GM19351 (cell line): ENCODE results near the gene ATAD2B.

Experiments used
- ATAC-seq: cut with Tn5 transposase; IDR thresholded peaks from one replicate; pipeline ENCODE4 v1.9.1; 2021; ENCODE audit warnings: mild to moderate bottlenecking, moderate library complexity; ENCODE audit not compliant: unreplicated experiment

ATAD2B gene

GRCh38 chr2:23838996-23839395 lies 87.9 kb downstream of the ATAD2B start:
- no peak for ATAC-seq

- no peak for ATAC-seq
Measured at GRCh38 chr2:23838581-23838980, 88.3 kb downstream of the ATAD2B start.

DNA sequence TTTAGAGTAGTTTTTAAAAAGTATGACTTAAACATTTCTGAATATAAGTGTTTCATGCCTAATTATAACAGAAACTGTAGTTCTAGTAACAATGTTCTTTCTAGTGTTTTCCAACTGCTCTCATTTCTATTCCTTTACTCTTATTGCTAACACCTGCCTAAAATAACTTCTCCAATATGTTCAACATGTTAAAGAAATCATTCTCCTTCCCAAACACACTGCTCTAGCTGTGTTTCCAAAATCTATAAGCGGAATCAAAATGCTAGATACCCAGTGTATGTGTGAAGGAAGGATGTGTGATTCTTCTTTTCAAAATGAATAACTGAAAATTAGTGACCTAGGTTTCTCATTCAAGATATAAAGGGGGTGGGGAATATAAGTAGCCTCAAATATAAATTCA lies 89.1 kb downstream of the ATAD2B start:
- no peak for ATAC-seq

DNA sequence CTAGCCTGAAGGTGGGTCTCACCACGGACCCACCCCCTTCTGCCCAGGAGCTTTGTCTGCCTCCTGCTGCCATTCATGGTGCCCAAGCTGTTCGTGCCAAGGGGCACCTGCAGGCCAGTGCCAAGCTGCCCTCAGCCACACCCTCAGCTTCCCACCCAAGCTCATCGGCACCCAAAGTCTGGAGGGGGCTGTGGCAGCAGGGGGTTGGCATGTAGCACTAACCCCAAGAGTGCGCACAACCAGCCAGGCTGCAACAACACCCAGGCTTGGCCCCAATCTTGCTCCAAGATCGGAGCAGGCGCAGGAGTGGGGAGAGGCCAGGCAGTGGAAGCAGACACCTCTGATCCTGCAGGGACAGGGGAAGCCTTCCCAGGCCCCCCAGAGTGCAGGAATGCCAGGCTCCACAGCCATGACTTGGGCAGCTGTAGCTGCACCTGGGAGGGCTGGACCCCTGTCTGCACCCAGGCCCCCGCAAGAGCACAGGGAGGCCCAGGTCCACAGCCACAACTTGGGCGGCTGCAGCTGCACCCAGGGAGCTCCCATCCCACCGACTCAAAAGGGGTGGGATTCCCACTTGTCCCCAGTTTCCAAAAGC lies 89.9 kb downstream of the ATAD2B start:
- no peak for ATAC-seq

DNA sequence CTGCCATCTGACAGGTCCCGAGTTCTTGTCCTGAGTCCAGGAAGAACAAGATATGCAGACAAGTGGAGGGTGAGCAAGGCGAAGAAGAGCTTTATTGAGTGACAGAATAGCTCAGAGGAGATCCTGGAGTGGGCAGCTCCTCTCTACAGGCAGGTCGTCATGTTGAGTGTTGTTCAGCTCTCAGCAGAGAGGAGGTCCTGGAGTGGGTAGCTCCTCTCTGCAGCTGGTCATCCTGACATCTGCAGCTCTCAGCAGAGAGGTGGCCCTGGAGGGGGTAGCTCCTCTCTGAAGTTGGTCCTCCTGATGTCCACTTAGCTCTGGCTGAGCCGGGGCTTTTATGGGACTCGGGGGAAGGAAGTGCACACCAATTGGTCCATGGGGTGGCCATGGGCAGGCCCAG lies 90.4 kb downstream of the ATAD2B start:
- ATAC-seq = no peak

DNA sequence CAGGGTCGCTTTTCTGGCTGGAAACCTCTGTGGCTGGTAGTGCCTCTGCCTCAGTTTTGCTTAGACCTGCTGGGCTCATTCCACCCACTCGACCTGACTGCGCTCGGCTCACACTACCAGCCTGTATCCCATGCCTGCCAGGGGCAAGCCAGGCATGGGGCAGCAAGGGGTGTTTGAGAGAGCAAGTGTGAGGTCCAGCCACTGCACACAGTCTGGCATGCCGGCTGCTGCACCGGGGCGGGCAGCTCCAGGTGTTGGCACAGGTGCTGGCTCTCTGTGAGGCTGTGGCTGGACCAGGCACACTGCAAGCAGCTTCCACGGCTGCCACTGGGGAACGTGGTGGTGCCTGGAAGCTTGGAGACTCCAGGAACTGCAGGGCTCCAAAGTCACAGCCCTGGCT lies 90.9 kb downstream of the ATAD2B start:
- no peak for ATAC-seq

GRCh38 chr2:23835423-23835822 lies 91.5 kb downstream of the ATAD2B start:
- no peak for ATAC-seq

DNA sequence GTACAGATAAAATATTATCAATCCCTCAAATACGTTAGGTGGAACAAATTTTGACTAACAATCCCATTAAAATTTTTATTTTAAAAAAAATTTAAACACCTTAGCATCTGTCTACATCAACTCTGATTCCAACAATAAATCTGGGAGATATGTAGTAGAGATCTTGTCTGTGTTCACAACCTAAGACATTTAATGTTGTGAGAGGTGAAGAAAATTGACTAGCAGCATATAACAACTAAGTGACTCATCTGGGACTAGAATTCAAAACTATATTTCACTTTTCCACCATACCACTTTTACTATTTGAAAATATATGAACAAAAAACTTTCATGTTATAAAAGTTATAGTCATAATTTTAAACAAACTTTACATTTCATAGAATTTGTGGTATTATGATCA lies 97.9 kb downstream of the ATAD2B start:
- ATAC-seq = no peak

DNA sequence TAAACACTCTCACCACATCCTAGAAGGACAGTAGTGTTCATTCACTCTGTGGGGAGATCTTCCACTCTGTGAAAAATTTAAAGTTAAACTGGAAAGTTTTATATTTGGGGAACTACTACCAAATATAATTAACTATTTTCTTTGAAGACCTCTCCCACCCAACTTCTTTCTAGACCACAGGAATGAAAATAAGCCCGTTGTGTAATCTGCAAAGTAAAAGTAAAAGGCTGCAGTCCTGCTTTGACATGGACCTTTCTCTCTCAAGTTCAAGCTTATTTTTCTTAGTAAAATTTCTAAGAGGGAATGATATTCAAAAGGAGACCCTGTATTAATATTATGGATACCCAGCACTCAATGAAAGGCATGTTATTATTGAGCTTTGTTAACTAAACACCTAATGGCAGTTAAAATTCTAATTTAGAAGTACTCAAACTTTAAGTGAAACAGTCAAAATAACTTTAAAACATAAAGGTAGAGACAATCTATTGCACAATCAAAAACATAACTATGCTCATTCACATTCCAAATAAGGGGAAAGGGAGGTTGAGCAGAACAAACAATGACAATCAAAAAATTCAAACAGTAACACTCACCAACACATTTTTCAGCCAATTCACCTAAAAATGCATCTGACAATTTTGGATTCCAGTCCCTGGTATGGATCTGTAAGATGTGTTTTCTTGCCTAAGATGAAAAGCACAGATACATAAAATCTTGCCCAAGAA lies 98.5 kb downstream of the ATAD2B start:
- ATAC-seq = no peak

DNA sequence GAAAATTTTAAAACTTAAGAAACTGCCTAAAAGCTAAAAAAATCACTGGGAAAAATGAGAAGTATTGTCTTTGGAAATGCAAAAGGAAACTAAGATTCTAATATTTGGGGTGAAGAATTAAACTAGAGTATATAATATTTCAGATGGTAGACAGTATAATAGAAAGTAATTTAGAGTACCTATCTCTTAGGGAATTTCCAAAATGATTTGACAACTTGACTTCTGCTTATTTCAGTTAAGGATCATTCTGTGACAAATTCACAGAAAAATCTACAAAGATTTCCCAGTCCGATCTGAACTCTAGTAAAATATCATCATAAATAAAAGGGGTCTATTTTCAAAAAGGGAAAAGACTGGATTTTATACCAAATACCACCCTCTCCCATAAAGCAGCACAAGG lies 99.6 kb downstream of the ATAD2B start:
- no peak for ATAC-seq

DNA sequence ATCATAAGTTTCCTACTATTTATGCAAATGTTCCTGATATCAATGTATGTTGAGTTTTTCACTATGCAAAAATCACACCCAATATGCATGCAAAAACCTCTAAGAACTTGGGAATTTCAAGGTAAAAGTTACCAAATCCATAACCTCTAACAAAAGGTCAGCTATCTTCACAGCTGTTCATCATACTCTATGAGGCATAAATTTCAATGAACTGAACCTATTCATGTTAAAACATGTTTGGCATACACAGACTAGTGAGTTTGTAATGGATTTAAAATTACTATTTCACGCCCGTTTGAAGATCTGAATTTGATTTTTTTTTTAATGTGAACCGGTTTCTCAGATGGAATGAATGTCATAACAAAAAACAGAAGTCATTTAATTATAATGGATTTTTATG lies 100.2 kb downstream of the ATAD2B start:
- ATAC-seq = no peak

GRCh38 chr2:23826040-23826439 lies 100.9 kb downstream of the ATAD2B start:
- no peak for ATAC-seq

GRCh38 chr2:23824777-23825212 lies 102.1 kb downstream of the ATAD2B start:
- peak; percentile 63 for ATAC-seq

DNA sequence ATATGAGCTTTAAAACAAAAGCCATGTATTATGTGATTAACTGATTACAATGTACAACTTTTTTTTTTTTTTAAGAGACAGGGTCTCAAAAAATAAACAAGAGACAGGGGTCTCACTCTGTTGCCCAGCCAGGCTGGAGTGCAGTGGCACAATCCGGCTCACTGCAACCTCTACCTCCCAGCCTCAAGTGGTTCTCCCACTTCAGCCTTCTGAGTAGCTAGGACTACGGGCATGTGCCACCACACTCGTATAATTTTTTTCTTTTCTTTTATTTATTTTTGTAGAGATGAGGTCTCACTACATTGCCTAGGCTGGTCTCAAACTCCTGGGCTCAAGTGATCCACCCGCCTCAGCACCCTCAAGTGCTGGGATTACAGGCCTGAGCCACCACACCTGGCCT lies 103.1 kb downstream of the ATAD2B start:
- ATAC-seq = no peak

- ATAC-seq = no peak
Measured at GRCh38 chr2:23814963-23815362, 112.0 kb downstream of the ATAD2B start.

- ATAC-seq = no peak
Measured at GRCh38 chr2:23813438-23813837, 113.5 kb downstream of the ATAD2B start.

DNA sequence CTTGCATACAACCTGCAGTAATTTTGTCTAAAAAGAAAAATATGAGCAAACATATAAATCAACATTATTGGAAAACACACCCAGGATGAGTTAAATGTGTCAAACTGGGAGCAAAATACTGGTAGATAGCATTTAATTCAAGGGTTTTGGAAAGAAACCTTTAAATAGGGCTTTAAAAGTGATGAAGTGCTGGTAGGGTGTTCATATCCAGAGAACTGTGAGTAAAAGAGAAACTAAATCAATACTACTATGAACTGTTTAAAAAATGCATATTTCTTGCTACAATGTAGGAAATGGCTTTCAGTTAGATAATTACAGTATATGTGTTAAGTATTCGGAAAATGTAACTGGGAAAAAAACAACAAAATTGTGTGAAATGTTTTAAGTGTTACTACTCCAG lies 117.8 kb downstream of the ATAD2B start:
- peak; percentile 59 for ATAC-seq

DNA sequence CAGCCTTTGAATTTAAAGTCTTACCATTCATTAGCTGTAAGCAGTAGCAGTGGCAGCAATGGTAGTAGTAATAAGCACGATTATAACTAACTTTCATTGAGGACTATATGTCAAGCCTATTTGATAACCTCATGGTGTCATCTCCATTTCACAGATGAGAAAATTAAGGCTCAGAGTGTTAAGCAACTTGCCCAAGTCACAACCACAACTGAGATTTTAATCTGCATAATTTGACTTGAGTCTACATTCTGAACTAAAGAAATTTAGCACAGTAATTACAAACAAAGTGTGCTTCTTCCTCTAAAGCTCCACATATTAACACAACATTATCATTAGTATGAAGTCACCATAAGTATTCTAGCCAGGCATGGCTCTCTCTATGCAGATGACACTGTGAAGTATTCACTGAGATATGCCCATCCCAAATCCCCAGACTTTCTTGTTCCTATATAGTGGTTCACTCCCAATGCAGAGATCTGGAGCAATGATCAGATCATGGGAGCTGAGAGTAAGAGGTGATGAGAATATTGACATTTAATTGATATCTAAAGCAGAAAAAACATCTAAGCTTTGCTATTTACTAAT lies 120.2 kb downstream of the ATAD2B start:
- no peak for ATAC-seq

DNA sequence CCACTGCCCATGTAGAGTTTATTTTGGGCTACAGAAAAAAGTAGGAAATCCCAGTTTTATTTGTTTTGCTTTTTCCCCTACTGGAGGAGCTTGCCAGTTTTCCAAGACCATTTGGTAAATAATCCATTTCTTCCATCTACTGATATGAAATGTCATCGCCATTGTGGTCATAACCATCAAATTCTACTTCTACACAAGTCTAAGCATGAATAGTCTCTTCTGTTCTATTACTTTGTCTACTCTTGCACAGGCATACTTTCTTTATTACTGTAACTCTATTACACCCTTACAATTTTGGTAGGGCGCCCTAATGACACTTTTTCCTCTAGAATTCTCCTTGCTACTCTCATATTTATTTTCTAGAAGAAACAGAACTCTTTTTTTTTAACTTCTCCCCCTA lies 120.7 kb downstream of the ATAD2B start:
- ATAC-seq = no peak

GRCh38 chr2:23803965-23804542 lies 122.9 kb downstream of the ATAD2B start:
- ATAC-seq = no peak

- no peak for ATAC-seq
Measured at GRCh38 chr2:23803264-23803964, 123.5 kb downstream of the ATAD2B start.
